HepG2 (cell line): ENCODE measurements around the gene MC5R. TPM values are rescaled to one million over a fixed set of nuclear protein-coding genes. Genes with fewer than 3 reads are reported as not detected.

Source experiments
- ATAC-seq: fragments of 200-7000 bp; cut with Tn5 transposase; 3 replicates; pipeline ENCODE4 v1.9.1; 2020; ENCODE audit warnings: mild to moderate bottlenecking, moderate library complexity
- BruUV-seq: library from RNA; stranded (reverse); fragments of 400-500 nt; replicated peaks from 2 replicates; lab custom pipeline; 2021; lab: Mats Ljungman, UMichigan
- CTCF ChIA-PET: fragments of 300-600 bp; formaldehyde crosslinking; extraction: SDS; loops from one replicate; lab custom pipeline; 2021; ENCODE audit warnings: low total read pairs, inconsistent platforms, low intra/inter-chr PET ratio; lab: Yijun Ruan, JAX
- POLR2A ChIA-PET: fragments of 350-600 bp; sonication (Branson Sonifier 250); formaldehyde crosslinking; loops from one replicate; lab custom pipeline; 2020; ENCODE audit warnings: antibody characterized with exemption, inconsistent platforms; lab: Yijun Ruan, JAX
- DNase-seq: peaks from one replicate; pipeline ENCODE4 v3.0.0-alpha.2; 2015; ENCODE audit warnings: low spot score
- FAIRE-seq: peaks from 3 replicates; lab custom pipeline; 2011; peaks lifted over from hg19 to GRCh38; lab: Jason Lieb, UNC
- H2AFZ ChIP-seq: one replicate; pipeline ENCODE4 v1.6.1; 2011; ENCODE audit warnings: low read length, inconsistent platforms
- H3K27ac ChIP-seq: fragments of 300-600 bp; 3 replicates; pipeline ENCODE4 v1.8.0; 2011; ENCODE audit warnings: mixed run types, mild to moderate bottlenecking, mixed read lengths, low read length, inconsistent platforms; ENCODE audit not compliant: insufficient read depth; ENCODE audit errors: extremely low read length
- H3K27me3 ChIP-seq, 2 experiments: fragments of 200-600 bp in 1 of 2; 2 replicates in 1 of 2; 3 replicates in 1 of 2; pipeline versions ENCODE4 v1.6.0 to v1.8.0; 2011; ENCODE audit warnings: low read length in 2 of 2, mild to moderate bottlenecking in 2 of 2, moderate library complexity in 2 of 2, inconsistent platforms in 1 of 2; ENCODE audit not compliant: insufficient read depth in 2 of 2, control insufficient read depth in 1 of 2
- H3K36me3 ChIP-seq, 2 experiments: fragments of 200-600 bp in 1 of 2; replicated peaks in 1 of 2; 2 replicates in 1 of 2; 3 replicates in 1 of 2; pipeline versions ENCODE4 v1.5.1 to v1.8.0; 2011; ENCODE audit warnings: low read length in 2 of 2, inconsistent platforms in 1 of 2; ENCODE audit not compliant: insufficient read depth in 2 of 2, control insufficient read depth in 1 of 2
- H3K4me1 ChIP-seq: 2 replicates; pipeline ENCODE4 v1.5.1; 2012; ENCODE audit warnings: low read length, inconsistent platforms; ENCODE audit not compliant: insufficient read depth
- H3K4me2 ChIP-seq: 2 replicates; pipeline ENCODE4 v1.6.0; 2011; ENCODE audit warnings: low read depth, low read length, inconsistent platforms
- H3K4me3 ChIP-seq, 3 experiments: fragments of 200-600 bp in 1 of 3; sonication (generic), shearing (Covaris generic) in 1 of 3; replicated peaks in 1 of 3; 2 replicates each; pipeline ENCODE4 v1.5.1; 2011 to 2016; ENCODE audit warnings: low read length in 3 of 3, inconsistent platforms in 2 of 3, low read depth in 2 of 3, mild to moderate bottlenecking in 2 of 3, control low read depth in 1 of 3, mixed read lengths in 1 of 3; ENCODE audit not compliant: insufficient read depth in 1 of 3
- H3K79me2 ChIP-seq: one replicate; pipeline ENCODE4 v1.6.1; 2011; ENCODE audit warnings: low read length, inconsistent platforms; ENCODE audit not compliant: insufficient read depth
- H3K9ac ChIP-seq: 2 replicates; pipeline ENCODE4 v1.6.0; 2011; ENCODE audit warnings: mild to moderate bottlenecking, low read depth, low read length, inconsistent platforms; ENCODE audit not compliant: insufficient read depth
- H3K9me3 ChIP-seq: 2 replicates; pipeline ENCODE4 v1.5.1; 2012; ENCODE audit warnings: mild to moderate bottlenecking, low read length
- H4K20me1 ChIP-seq: 2 replicates; pipeline ENCODE4 v1.6.0; 2011; ENCODE audit warnings: inconsistent platforms, mild to moderate bottlenecking, low read length, moderate library complexity; ENCODE audit not compliant: insufficient read depth
- EED ChIP-seq: sonication (generic); formaldehyde crosslinking; IDR thresholded peaks from 2 replicates; pipeline ENCODE4 v1.5.0; 2020; ENCODE audit warnings: mild to moderate bottlenecking, missing genetic modification reagents
- MTF2 ChIP-seq: sonication (generic); formaldehyde crosslinking; IDR thresholded peaks from 2 replicates; pipeline ENCODE4 v1.5.0; 2020; ENCODE audit warnings: missing genetic modification reagents, borderline replicate concordance
- NR3C1 ChIP-seq: sonication (generic); formaldehyde crosslinking; IDR thresholded peaks from 2 replicates; pipeline ENCODE4 v1.4.0; 2020; ENCODE audit warnings: missing genetic modification reagents
- TRIM24 ChIP-seq: sonication (generic); formaldehyde crosslinking; IDR thresholded peaks from 2 replicates; pipeline ENCODE4 v1.8.0; 2022; ENCODE audit warnings: mild to moderate bottlenecking, missing genetic modification reagents
- ZIK1 ChIP-seq: sonication (generic); formaldehyde crosslinking; IDR thresholded peaks from 2 replicates; pipeline ENCODE4 v1.5.0; 2020; ENCODE audit warnings: mild to moderate bottlenecking, low read depth, missing genetic modification reagents, borderline replicate concordance
- ZNF710 ChIP-seq: sonication (generic); formaldehyde crosslinking; IDR thresholded peaks from 2 replicates; pipeline ENCODE4 v1.5.0; 2020; ENCODE audit warnings: mild to moderate bottlenecking, missing genetic modification reagents, borderline replicate concordance
- WGBS: methylation state at CpG from one replicate; pipeline ENCODE4 v1.1.6; 2017; ENCODE audit warnings: low lambda C conversion rate; 5-methylcytosine and 5-hydroxymethylcytosine counted together
- in situ Hi-C: cut with HindIII; loops from 2 replicates; pipeline ENCODE4 v1.10.0; 2017; ENCODE audit warnings: low pct_unique_long_range_greater_than_20kb; ENCODE audit not compliant: extremely low pct_ligation_motif_present
- intact Hi-C: fragments of 100-400 bp; cut with micrococcal nuclease; formaldehyde crosslinking; loops from one replicate; pipeline ENCODE4 v1.10.0; 2022; ENCODE audit not compliant: unreplicated experiment
- polyA plus RNA-seq, 8 experiments: library from polyadenylated mRNA; depleted of rRNA in 3 of 8; stranded (reverse) in 7 of 8; unstranded in 1 of 8; fragments of >200 nt; fragmentation: Illumina TruSeq in 4 of 8; extraction: Trizol in 4 of 8; gene quantifications; 2 replicates each; pipeline versions ENCODE4 v1.2.1 to v1.2.3, GENCODE V29; 2011 to 2016; ENCODE audit warnings: low read depth in 4 of 8, missing spikeins in 1 of 8, mixed read lengths in 1 of 8; ENCODE audit not compliant: insufficient read depth in 1 of 8
- total RNA-seq, 5 experiments: library from RNA; depleted of rRNA; stranded (reverse); fragments of >200 nt; fragmentation: Illumina TruSeq; extraction: Trizol; gene quantifications; 2 replicates each; pipeline ENCODE4 v1.2.3, GENCODE V29; 2016; ENCODE audit warnings: low read depth in 1 of 5
- TF ChIP-seq, protein P1 (sequence below): IDR thresholded peaks from 2 replicates; pipeline ENCODE4 v1.6.1; 2016; ENCODE audit warnings: low read depth, missing genetic modification reagents, missing compliant biosample characterization

Gene MC5R
- total and polyA plus RNA-seq, 2 of the 13 experiments (the other 11 are each of a cell fraction or from before 2014, with no cell fraction given) = not detected

GRCh38 chr18:13823707-13824395 is at the start of gene MC5R (continued):
- TF ChIP-seq ZIK1 (CRISPR knock-in tag) = no peak
- TF ChIP-seq, protein P1, sequence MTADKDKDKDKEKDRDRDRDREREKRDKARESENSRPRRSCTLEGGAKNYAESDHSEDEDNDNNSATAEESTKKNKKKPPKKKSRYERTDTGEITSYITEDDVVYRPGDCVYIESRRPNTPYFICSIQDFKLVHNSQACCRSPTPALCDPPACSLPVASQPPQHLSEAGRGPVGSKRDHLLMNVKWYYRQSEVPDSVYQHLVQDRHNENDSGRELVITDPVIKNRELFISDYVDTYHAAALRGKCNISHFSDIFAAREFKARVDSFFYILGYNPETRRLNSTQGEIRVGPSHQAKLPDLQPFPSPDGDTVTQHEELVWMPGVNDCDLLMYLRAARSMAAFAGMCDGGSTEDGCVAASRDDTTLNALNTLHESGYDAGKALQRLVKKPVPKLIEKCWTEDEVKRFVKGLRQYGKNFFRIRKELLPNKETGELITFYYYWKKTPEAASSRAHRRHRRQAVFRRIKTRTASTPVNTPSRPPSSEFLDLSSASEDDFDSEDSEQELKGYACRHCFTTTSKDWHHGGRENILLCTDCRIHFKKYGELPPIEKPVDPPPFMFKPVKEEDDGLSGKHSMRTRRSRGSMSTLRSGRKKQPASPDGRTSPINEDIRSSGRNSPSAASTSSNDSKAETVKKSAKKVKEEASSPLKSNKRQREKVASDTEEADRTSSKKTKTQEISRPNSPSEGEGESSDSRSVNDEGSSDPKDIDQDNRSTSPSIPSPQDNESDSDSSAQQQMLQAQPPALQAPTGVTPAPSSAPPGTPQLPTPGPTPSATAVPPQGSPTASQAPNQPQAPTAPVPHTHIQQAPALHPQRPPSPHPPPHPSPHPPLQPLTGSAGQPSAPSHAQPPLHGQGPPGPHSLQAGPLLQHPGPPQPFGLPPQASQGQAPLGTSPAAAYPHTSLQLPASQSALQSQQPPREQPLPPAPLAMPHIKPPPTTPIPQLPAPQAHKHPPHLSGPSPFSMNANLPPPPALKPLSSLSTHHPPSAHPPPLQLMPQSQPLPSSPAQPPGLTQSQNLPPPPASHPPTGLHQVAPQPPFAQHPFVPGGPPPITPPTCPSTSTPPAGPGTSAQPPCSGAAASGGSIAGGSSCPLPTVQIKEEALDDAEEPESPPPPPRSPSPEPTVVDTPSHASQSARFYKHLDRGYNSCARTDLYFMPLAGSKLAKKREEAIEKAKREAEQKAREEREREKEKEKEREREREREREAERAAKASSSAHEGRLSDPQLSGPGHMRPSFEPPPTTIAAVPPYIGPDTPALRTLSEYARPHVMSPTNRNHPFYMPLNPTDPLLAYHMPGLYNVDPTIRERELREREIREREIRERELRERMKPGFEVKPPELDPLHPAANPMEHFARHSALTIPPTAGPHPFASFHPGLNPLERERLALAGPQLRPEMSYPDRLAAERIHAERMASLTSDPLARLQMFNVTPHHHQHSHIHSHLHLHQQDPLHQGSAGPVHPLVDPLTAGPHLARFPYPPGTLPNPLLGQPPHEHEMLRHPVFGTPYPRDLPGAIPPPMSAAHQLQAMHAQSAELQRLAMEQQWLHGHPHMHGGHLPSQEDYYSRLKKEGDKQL = no peak
- peak; percentile 83; the same call in 1 of the 2 replicates for TF ChIP-seq MTF2
- TF ChIP-seq EED (CRISPR knock-in tag) = no peak

DNA sequence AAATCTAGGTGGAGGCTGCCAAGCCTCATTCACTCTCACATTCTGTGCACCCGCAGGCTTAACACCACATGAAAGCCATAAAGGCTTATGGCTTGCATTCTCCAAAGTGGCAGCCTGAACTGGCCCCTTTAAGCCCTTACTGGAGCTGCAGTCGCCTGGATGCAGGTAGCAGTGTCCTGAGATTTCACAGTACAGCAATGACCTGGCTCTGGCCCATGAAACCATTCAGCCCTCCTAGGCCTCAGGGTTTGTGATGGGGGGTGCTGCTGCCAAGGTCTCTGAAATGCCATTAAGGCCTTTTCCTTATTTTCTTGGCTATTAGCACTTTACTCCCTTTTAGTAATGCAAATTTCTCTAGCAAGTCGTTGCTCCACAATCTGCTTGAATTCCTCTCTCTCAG is 48.9 kb upstream of the MC5R start:
- Histone ChIP-seq H2AFZ (no peak overlapping the region), H3K4me1 (no peaks in the 10 kb centered on the region), H3K27ac (no peak overlapping the region), H3K27me3 (no peaks in the 10 kb centered on the region), H3K79me2 (no peaks in the 10 kb centered on the region), H4K20me1 (no peaks in the 10 kb centered on the region), H3K9me3 (no peaks in the 10 kb centered on the region), H3K4me3 (no peak overlapping the region), H3K4me2 (no peak overlapping the region), H3K36me3 (no peaks in the 10 kb centered on the region), H3K9ac (no peak overlapping the region)
- TF ChIP-seq ZNF710 (CRISPR knock-in tag) (no peak), TRIM24 (CRISPR knock-in tag) (no peak), NR3C1 (CRISPR knock-in tag) (no peak)
- ATAC-seq (no peak), DNase-seq (no peak), FAIRE-seq (no peak)
- CTCF ChIA-PET = no interaction called here
- intact Hi-C loops = no loop called here
- in situ Hi-C loops = loop anchor here (25.0 kb wide), 1 partner anchor 213 kb away; no protein-coding TSS in a partner anchor
- 0% methylated on average over 1 of the region's 3 CpGs for WGBS
- POLR2A ChIA-PET = no interaction called here
- no TSS peak for BruUV-seq
